Measurements from ENCODE around the gene KIN.
"Not testable (repeated sequence)": the region's sequence is repeated elsewhere in the genome, so short reads cannot be mapped to it uniquely, and the experiment has no call there.

KIN gene, protein sequence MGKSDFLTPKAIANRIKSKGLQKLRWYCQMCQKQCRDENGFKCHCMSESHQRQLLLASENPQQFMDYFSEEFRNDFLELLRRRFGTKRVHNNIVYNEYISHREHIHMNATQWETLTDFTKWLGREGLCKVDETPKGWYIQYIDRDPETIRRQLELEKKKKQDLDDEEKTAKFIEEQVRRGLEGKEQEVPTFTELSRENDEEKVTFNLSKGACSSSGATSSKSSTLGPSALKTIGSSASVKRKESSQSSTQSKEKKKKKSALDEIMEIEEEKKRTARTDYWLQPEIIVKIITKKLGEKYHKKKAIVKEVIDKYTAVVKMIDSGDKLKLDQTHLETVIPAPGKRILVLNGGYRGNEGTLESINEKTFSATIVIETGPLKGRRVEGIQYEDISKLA

DNA sequence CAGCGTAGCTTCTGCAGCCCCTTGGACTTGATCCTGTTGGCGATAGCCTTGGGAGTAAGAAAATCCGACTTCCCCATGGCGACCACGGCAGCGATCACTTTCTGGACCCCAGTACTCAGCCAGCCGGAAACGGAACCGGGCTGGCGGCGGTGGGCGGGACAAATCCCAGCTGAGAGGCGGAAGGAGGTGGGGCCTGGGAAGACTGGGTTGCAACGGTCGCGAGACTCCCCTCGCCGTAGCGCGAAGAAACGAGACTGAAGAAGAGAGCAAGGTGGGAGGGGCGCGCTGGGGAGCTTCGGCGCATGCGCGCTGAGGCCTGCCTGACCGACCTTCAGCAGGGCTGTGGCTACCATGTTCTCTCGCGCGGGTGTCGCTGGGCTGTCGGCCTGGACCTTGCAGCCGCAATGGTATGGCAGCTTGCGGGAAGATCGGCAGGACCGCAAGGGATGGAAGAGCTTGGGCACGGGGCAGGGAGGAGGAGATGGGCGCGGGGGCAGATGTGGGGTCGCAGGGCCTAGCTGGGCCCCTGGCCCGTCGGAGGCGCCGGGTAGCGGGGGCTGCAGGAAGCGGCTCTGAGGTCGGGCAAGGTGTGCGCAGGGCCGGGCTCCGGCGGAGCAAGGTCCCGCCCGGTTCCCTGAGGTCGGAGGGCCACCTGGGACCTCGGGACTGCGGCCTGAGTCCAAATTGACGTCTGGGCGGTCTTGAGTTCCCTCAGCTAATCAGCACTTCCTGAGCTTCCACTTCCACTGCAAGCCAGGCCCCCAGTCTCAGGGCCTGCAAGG lies at the start of gene KIN, which contains the start of gene ATP5F1C:
KIN (minus strand) TSS at position 137 of the 782 bp plus-strand sequence; CDS start at position 77, 60 bp downstream.
ATP5F1C (plus strand) TSS at position 321 of the 782 bp plus-strand sequence; CDS start at position 352, 31 bp downstream.
- intact Hi-C loops (cut with DNase I), result no loop called here
- DNase-seq, result peak; percentile 95 to 99 (median 98)

DNA sequence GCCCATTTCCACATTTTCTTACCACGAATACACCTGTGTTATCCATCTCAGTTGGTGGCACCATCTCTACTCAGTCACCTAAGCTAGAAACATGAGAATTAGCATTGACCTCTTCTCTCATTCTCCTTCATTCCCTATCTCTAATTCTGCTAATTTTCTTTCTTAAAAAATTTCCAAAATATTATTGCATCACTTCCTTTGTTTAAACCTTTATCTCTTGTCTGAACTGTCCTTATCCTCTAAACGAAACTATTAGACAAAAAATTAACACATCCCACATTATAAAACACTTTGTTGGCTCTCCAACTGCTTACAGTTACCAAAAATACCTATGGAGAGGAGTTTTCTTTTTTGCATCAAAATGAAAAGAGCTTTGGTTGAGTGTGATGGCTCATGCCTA lies 48.8 kb upstream of the KIN start:
- intact Hi-C loops (cut with DNase I), result no loop called here
- DNase-seq, result no peak

DNA sequence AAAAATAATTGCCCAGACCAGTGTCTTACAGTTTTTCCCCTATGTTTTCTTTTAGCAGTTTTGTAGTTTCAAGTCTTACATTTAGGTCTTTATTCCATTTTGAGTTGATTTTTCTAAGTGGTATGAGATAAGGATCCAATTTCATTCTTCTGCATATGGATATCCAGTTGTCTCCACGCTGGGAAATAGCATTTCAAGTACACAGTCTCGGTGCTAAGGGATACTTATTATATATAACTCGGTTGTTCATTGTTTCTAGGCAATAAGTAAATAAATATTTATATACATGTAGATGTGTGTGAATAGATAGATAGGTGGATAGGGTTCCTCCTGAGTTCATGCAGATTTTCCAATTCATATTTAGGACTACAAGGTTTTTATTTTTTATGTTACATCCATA lies 46.5 kb upstream of the KIN start:
- intact Hi-C loops (cut with DNase I), result no loop called here
- no peak for DNase-seq

DNA sequence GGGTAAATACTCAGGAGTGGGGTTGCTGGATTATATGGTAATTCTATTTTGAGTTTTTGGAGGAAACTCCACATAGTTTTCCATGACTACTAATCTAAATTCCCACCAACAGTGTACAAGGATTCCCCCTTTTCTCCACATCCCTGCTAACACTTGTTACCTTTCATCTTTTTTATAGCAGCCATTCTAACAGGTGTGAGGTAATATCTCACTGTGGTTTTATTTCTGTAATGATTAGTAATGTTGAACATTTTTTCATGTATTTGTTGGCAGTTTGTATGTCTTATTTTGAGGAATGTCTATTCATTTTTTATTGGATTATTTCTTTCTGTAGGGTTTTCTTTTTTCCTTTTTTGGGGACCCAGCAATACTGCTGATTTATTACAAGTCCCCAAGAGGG lies 45.4 kb upstream of the KIN start:
- intact Hi-C loops (cut with DNase I), result no loop called here
- no peak for DNase-seq

DNA sequence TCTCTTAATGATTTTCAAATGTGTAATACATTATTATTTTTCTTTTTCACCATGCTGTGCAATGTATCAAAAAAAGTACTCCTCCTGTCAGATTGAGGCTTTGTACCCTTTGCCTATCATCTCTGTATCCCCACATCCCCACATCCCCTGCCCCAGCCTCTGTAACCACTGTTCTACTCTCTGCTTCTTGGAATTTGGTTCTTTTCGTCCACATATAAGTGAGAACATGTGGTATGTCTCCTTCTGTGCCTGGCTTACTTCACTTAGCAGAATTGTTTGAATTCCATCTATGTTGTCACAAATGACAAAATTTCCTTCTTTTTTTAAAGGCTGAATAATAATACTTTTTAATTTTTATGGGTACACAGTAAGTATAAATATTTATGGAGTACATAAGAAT lies 44.3 kb upstream of the KIN start:
- intact Hi-C loops (cut with DNase I), result no loop called here
- no peak for DNase-seq

DNA sequence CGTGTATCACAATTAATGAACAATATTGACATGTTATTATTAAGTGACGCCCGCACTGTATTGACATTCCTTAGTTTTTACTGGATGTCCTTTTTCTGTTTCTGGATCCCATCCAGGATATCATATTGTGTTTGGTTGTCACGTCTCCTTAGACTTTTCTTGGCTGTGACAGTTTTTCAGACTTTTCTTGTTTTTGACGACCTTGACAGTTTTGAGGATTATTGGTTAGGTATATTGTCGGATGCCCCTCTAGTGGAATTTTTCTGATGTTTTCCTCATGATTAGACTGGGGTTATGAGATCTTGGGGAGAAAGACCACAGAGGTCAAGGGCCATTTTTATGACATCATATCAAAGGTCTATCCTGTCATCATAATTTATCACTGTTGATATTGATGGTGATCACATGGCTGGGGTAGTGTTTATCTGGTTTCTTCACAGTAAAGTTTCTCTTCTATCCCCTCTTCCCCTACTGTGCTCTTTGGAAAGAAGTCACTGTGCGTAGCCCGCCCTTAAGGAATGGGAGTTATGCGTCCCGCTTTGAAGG lies 41.6 kb upstream of the KIN start:
- intact Hi-C loops (cut with DNase I), result no loop called here
- no peak for DNase-seq

DNA sequence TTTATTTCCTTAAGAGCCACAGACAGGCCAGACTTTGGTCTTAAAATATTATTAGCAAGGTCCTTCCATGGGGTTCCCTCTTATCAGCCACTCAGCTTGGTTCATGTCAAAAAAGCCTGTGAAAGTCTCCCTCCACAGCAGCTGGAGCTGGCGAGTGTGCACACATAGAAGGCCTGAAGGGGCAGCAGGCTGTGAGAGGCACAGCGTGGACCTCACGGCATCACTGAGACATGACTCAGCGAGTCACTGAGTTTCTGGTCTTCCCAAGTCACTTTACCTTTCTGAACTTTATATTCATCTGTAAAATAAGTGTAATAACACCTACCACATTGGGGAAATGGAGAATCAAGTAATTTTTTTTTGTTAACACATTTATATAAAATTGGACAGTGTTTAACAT lies 39.2 kb upstream of the KIN start:
- DNase-seq, result no peak
- intact Hi-C loops (cut with DNase I), result no loop called here

DNA sequence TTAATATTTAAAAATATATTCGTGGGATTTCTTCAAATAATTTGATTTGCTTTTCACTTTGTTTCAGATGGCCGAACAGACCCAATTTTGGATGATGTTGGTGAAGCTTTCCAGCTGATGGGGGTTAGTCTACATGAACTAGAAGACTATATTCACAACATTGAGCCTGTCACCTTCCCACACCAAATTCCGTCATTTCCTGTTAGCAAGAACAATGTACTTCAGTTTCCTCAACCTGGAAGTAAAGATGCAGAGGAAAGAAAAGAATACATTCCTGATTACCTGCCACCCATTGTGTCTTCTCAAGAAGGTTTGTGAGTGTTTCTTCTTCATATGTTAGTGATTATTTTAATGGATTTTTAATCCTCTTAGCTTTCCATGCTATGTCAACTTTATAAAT lies 36.5 kb upstream of the KIN start:
- no peak for DNase-seq
- intact Hi-C loops (cut with DNase I), result no loop called here

DNA sequence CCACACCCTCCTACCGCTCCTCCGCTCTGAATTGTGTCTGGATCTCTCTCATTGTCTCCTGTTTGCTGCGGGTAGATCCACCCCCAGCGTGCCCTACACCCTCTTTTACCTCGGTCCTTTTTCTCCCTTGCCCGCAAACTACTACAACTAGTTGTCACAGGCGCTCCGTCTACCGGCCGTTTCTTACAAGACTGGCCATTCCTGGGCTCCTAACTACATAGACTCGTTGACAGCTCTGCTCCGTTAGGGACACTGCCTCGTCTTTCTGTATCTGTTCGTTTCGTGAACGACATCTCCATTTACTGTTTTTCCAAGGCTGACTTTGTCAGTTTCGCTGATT lies 31.3 kb upstream of the KIN start:
- intact Hi-C loops (cut with DNase I), result no loop called here
- peak in 33 of 42 donors; percentile 14 to 79 (median 48) for DNase-seq

DNA sequence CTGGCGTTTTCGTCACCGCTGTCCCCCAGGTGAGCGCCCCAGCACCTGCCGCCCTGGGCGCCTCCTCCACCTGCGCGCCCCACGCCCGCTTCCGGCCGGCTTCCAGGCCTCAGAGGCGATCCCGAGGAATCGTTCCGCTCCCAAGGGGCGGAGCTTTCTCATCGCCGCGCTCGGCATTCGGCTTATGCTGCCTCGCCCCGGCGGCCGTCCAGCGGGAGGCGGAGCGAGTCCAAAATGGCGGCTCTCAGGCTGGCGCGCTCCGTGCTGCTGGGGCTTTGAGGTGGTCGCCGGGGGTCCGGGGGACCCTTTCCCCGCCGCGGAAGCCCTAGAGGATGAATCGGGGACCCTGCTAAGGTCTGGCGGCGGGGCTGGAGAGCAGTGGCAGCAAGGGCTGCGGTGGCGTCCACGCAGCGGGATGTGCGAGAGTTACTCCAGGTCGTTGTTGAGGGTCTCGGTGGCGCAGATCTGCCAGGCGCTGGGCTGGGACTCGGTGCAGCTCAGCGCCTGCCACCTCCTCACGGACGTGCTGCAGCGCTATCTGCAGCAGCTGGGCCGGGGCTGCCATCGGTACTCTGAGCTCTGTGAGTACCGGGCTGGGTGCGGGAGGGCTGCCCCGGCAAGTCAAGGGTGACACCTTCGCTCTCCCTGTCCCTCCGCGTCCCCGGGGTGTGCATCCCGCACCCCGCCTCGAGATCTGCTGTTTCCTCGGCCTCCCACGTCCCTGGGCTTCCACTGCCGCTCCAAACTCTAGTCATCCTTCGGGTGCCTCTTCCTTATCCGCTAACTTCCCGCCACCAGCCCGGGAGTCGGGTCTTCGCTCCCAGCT lies 30.7 kb upstream of the KIN start, which contains the start of gene TAF3:
TAF3 (plus strand) TSS at position 211 of the 826 bp plus-strand sequence; CDS start at position 416, 205 bp downstream.
- intact Hi-C loops (cut with DNase I), result no loop called here
- DNase-seq, result peak; percentile 77 to 97 (median 94)

DNA sequence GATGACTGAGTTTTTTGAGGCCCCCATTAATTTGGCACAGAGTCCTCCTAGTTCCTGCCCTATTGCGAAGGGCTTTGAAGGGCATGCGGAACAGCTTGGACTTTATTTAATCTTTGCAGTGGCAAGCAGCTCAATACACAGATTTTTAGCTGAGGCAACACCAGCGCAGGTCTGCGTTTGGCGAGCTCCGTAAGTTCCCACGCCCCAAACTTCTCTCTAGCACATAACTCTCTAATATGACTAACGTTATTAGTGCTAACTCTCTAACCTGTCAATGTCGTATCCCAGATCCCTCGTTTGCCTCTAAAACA lies 30.1 kb upstream of the KIN start:
- intact Hi-C loops (cut with DNase I), result no loop called here
- peak in 2 of 42 donors; percentile 32 to 38 for DNase-seq

DNA sequence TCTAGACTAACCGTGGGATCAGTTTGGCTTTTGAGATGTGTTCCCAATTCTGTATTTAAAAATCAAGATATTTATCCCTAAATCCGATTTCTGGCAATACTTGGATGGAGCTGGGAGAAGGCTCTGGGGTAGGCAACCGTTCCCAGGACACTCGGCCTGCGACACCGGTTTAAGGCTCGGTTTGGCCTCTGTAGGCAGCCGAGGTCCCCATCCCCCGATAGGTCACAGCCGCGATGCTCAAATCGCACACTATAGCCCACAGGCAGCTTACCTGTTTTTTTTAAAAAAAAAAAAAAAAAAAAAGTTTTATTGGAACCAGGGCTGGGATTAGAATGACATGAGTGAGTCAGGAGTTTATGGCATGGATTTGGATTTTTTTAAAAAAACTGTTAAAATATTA lies 29.8 kb upstream of the KIN start:
- intact Hi-C loops (cut with DNase I), result no loop called here
- no peak for DNase-seq

DNA sequence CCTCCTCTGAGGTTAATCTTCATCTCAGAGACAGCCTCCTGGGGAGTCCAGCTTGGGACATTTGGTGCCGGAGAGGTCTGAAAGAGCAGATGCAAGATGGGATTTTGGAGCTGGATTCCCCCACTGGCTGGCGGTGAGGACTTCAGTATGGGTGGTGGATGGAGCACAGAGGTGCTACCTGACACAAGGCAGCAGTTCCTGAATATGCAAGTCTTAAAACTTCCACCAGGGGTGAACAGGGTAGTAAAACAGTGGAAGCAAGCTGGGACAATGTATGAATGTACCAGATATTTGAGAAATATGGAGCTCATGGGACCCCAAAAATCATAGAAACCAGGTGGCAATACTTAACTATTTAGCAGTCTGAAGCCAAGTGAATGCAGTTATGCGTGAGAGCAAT lies 25.7 kb upstream of the KIN start:
- no peak for DNase-seq
- intact Hi-C loops (cut with DNase I), result no loop called here

DNA sequence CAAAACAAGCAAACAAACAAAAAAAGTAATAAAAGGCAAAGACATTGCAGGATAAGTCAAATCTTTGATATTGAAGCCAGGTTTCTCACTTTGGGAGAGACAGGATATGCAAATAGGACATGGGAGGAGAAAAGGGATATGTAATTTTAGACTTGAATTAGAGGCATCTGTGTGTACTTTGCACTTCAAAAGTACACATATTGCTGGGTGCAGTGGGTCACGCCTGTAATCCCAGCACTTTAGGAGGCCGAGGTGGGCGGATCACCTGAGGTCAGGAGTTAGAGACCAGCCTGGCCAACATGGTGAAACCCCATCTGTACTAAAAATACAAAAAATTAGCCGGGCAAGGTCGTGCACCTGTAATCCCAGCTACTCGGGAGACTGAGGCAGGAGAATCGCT lies 23.9 kb upstream of the KIN start:
- DNase-seq; intact Hi-C loops (cut with DNase I): not testable (repeated sequence)

DNA sequence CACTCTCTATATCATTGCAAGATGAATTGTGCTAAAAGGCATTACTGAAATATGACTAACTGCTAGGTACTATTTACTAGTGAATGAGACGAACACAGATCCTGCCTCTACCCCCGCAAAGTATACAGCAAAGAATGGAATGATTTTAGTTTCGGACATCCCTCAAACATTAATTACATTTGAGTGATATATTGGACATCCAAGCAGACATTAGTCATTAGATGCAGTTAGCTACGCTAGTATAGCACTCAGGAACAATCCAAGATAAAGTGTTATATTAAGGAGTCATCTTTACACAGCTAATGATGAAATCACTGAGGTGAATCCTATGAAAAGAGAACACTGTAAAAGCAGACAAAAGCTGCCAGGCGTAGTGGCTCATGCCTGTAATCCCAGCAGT lies 23.2 kb upstream of the KIN start:
- intact Hi-C loops (cut with DNase I), result no loop called here
- DNase-seq, result no peak

DNA sequence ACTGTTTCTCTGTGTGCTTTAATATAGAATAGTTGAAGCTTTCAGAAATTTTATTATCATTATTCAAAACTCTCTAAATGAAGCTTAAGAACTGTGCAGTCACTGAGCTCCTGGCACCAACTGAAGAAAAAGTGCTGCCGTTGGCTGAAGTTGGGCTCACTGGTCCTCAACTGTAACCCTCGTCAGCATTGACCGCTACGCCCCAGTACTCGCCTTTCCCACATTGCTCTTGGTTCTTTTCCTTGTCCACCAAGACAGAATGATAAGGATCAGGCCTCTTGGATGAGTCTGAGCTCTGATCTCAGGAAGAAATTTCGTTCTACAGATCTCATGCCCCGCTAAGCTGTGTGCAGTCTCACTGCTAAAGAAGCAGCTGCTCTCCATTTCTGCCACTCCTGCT lies 22.6 kb upstream of the KIN start:
- no peak for DNase-seq
- intact Hi-C loops (cut with DNase I), result no loop called here

DNA sequence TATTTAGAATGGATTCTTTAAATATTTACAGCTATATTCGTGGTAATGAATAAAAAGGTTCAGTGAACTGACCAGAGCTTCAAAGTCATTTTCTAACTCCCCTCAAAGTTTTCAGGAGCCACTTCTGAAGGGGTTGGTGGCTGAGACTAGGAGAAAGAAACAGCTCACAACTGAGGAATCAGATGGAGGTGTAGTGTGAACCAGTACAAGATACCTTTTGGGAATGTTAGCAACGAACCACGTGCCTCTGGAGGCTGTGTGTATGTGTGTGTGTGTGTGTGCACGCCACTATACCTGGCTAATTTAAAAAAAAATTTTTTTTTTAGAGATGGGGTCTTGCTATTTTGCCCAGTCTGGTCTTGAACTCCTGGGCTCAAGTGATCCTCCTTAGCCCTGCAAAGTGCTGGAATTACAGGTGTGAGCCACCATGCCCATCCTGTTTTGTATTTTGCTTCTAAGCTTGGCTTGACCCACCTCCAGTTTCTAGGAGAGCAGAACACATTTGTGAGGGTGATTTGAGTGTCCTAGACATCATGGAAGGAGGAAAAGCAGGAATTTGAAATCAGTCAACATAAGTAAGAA lies 21.0 kb upstream of the KIN start:
- DNase-seq, result no peak
- intact Hi-C loops (cut with DNase I), result no loop called here

DNA sequence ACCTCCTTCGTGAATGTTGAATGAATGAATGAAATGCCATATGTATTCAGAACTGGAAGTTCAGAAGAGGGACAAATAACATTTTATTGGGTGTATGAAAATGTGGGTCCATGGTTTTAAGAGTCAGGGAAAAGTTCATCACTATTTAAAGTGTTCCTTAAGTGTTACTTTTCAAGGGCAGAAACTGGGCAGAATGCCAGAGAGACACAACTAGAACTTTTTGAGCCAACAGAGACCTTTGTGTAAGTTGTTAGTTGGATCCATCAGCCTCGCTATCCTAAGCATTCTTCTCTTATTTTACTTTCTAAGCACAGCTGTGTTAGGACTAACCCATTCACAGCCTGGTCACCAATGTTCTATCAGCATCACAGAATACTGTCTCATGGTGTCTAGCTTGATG lies 16.9 kb upstream of the KIN start:
- peak in 1 of 42 donors; percentile 15 for DNase-seq
- intact Hi-C loops (cut with DNase I), result no loop called here

DNA sequence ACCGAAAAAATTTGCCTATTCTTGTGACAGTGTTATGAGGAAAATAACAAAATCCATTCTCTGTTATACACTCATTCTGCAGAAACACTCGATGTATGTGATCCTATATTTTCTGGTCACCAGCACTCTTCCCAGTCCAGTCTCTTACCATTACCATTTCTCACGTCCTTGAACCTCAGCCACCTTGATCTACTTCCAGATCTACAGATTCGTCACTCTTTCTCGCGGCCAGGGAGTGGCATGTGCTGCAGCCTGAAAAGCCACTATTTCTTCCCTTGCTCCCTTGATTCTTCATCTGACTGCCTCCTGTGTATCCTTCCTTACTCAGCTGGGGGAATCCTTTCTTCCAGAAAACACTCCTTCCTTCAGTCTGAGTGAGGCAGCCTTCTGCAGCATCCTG lies 16.4 kb upstream of the KIN start:
- intact Hi-C loops (cut with DNase I), result no loop called here
- no peak for DNase-seq
